H7 (cell line): ENCODE results near the gene RAVER1. TPM values are rescaled to one million over a fixed set of nuclear protein-coding genes. Genes with fewer than 3 reads are reported as not detected.

Source experiments
- DNase-seq: peaks from one replicate; pipeline ENCODE4 v3.0.0; 2012
- H3K27me3 ChIP-seq: 2 replicates; pipeline ENCODE4 v1.6.0; 2011; ENCODE audit warnings: mild to moderate bottlenecking, low read length; ENCODE audit not compliant: control insufficient read depth, insufficient read depth
- H3K36me3 ChIP-seq: replicated peaks from 2 replicates; pipeline ENCODE4 v1.5.1; 2011; ENCODE audit warnings: low read length; ENCODE audit not compliant: control insufficient read depth, insufficient read depth
- H3K4me3 ChIP-seq: 2 replicates; pipeline ENCODE4 v1.5.1; 2011; ENCODE audit warnings: low read depth, mild to moderate bottlenecking, control low read depth, low read length, moderate library complexity; ENCODE audit not compliant: insufficient read depth
- total RNA-seq: library from RNA; depleted of rRNA; stranded (reverse); fragments of >200 nt; shearing (Covaris generic); gene quantifications from 2 replicates; pipeline ENCODE4 v1.2.3, GENCODE V29; 2014

RAVER1 gene
- total RNA-seq, 1 experiment from 2014 or later, result 32.2 TPM

DNA sequence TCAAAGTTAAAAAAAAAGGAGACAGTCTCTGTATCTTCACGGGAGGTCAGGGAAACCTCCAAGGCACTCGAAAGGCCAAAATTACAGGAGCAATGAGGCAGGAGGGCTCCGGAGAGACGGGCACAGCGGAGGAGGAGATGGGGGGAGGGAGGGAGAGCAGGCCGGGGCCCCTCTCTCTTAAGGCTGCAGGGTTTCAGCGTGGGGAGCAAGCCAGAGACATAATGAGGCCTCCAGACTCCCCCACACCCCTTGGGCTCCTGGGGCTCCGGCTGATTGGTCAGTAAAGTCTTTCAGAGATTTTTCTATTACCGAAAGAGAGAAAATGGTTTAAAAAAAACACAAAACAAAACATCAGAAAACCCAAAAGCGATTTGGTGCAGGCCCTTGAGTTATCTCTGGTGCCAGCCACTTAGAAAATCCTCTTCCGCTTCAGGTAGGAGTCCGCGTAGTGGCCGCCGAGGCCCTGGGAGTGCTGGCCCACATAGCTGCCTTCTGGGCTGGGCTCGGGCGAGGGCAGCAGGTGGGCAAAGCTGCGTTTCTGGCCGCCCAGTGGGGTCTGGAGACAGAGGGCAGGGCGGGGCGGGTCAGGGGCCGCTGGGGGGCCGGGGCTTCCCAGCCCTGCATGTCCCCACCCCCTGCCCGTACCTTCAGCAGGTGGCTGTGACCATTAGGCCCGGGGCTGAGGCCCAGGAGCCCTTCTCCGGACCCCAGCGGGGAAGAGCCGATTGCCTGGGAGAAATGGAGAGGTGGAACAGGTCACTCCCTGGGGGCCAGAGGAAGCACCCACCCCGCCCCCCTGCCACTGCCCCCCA is 16.1 kb downstream of the RAVER1 start:
- peak; percentile 60 for DNase-seq
- Histone ChIP-seq H3K4me3 (no peak overlapping the region), H3K36me3 (peaks cover 19% of the 10 kb centered on the region), H3K27me3 (no peaks in the 10 kb centered on the region)

DNA sequence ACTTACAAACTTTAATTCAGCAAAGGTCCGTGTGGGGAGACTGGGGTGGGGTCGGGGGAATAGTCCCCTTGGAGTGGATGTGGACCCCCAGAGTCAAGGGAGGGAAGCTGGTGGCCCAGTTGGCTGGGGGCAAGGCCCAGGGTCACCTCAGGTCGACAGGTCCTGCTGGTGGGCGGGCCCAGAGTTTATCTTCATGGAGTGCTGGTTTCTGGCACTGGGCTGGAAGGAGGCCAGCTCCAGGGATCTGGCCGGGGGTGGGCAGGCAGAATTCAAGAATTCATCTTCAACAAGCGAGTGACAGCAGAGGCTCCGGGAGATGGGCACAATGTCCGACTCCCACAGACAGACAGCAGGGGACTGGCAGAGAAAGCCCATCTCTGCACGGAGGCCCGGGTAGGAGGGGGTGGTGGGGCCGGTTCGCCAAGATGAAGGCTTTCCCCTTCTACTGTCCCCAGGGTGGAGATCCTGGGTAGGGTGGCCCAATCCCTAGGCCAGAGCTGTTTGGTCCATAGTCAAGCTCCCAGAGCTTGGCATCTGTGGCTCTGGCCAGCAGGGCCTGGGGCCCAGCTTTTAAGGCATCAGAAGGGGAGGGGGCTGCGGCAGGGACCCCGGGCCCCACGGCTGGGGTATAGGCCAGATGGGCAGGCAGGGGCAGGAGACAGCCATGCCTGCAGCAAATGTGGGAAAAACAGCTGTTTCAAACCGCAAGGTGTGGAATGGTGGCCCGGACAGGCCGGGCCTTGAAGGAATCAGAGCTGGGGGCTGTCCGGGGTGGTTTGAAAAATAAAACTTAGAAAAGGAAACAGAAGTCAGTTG is 16.9 kb downstream of the RAVER1 start:
- DNase-seq, result peak; percentile 72
- Histone ChIP-seq H3K27me3 (no peaks in the 10 kb centered on the region), H3K36me3 (peaks cover 14% of the 10 kb centered on the region), H3K4me3 (no peak overlapping the region)

- Histone ChIP-seq H3K36me3 (peaks cover 14% of the 10 kb centered on the region), H3K27me3 (no peaks in the 10 kb centered on the region), H3K4me3 (peak within 1 kb of the TSS; percentile 89)
- DNase-seq, result peak; percentile 97
Observed at GRCh38 chr19:10315335-10316214, 17.8 kb downstream of the RAVER1 start, which contains the start of gene FDX2. Gene FDX2 (minus strand): TSS chr19:10316015. CDS start chr19:10315996, 19 bp downstream.

DNA sequence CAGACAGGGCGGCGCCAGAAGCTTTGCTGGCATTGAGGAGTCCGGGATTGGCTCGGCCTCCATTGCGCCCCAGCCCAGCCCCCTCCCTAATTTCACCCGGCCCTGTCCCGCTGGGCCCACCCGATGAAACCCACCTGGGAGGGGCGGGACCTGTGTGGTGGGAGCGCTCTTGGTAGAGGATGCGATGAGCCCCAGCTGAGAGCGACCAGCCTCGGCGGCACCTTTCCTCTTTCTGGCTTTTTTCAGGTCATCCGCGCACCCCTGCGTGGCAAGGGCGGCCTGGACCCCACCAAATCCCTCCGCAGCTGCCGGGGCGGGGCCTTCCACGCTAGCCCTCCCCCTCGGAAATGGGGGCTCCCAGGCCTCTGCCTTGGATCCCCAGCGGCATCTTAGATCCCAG is 23.9 kb downstream of the RAVER1 start, which contains the start of gene ZGLP1:
TSS of gene ZGLP1 (minus strand) at position 393 of the 400 bp plus-strand sequence.
- Histone ChIP-seq H3K27me3 (no peaks in the 10 kb centered on the region), H3K36me3 (no peaks in the 10 kb centered on the region; the same call in 1 of the 2 replicates), H3K4me3 (no peak within 1 kb of the TSS)
- DNase-seq, result peak; percentile 47

DNA sequence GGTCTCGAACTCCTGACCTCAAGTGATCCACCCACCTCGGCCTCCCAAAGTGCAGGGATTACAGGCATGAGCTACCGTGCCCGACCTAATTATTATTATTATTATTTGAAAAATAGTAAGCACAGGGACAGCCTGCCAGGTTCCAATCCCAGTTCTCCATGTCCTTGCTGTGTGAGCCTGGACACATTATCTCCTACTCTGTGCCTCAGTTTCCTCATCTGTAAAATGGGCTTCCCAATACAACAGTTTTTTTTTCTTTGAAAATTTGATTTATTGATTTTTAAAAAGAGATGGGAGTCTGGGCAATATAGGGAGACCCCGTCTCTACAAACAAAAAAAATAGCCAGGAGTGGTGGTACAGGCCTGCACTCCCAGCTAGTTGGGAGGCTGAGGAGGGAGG is 27.0 kb downstream of the RAVER1 start:
- no peak for DNase-seq
- Histone ChIP-seq H3K4me3 (no peak overlapping the region), H3K27me3 (no peaks in the 10 kb centered on the region), H3K36me3 (no peaks in the 10 kb centered on the region; the same call in 1 of the 2 replicates)

GRCh38 chr19:10305139-10305806 is 28.1 kb downstream of the RAVER1 start:
- no peaks in the 10 kb centered on the region for H3K36me3 ChIP-seq
- no peak for DNase-seq
- no peaks in the 10 kb centered on the region for H3K27me3 ChIP-seq
- no peak overlapping the region for H3K4me3 ChIP-seq

GRCh38 chr19:10299545-10300458 is 33.5 kb downstream of the RAVER1 start:
- H3K27me3 ChIP-seq, result peaks cover 25% of the 10 kb centered on the region
- no peaks in the 10 kb centered on the region for H3K36me3 ChIP-seq
- peak; percentile 23 for DNase-seq
- H3K4me3 ChIP-seq, result no peak overlapping the region

DNA sequence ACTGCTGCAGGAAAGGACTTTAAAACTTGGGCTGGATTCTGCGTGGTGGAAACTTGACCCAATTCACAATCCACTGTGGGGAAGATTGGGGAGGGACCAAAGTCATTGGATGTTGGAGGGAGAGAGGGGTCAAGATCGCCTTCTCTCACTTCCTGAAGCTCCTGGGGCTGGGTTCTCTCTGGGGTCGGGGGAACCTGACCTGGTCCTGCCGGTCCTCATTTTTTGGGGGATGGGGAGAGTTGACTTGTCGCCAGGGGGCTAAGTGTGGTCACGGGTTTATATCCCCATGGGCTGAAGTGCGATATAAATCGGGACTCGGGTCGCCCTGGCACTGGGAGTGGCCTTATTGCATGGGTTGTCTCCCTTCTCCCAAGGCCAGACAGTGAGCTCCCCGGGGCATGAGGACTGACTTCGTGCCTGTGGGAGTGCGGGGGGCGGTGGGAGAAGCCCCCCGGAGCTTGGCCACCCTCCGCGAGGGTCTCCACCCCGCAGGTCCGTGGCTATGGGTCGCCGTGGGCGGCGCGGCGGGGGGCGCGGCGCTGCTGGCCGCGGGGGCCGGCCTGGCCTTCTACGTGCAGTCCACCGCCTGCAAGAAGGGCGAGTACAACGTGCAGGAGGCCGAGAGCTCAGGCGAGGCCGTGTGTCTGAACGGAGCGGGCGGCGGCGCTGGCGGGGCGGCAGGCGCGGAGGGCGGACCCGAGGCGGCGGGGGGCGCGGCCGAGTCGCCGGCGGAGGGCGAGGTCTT is 37.3 kb downstream of the RAVER1 start:
- DNase-seq, result peak; percentile 93
- H3K36me3 ChIP-seq, result no peaks in the 10 kb centered on the region
- peak overlapping the region; percentile 40 for H3K4me3 ChIP-seq
- H3K27me3 ChIP-seq, result peaks cover 62% of the 10 kb centered on the region

DNA sequence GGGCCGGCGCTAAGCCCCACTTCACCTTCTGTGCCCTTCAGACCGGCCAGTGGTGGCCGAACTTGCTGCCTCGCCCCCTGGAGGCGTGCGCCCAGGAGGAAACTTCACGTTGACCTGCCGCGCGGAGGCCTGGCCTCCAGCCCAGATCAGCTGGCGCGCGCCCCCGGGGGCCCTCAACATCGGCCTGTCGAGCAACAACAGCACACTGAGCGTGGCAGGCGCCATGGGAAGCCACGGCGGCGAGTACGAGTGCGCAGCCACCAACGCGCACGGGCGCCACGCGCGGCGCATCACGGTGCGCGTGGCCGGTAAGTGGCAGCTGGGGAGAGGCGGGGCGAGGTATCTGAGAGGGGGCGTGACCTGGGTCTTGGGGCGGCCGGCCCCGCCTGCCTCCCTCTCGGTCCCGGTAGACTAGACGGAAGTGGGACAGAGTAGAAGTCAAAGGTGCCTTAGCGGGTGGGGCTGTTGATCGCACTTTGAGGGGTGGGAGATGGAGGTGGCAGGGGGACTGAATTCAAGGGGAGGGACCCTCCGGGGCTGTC is 38.0 kb downstream of the RAVER1 start:
- Histone ChIP-seq H3K4me3 (peak overlapping the region; percentile 40; the same call in 1 of the 2 replicates), H3K36me3 (no peaks in the 10 kb centered on the region), H3K27me3 (peaks cover 68% of the 10 kb centered on the region)
- peak; percentile 90 for DNase-seq

- Histone ChIP-seq H3K27me3 (peaks cover 77% of the 10 kb centered on the region), H3K36me3 (no peaks in the 10 kb centered on the region), H3K4me3 (no peak overlapping the region)
- peak; percentile 89 for DNase-seq
Observed at GRCh38 chr19:10294368-10294697, 39.0 kb downstream of the RAVER1 start.

GRCh38 chr19:10293637-10294367 is 39.5 kb downstream of the RAVER1 start:
- peak; percentile 65 for DNase-seq
- no peaks in the 10 kb centered on the region for H3K36me3 ChIP-seq
- peaks cover 83% of the 10 kb centered on the region for H3K27me3 ChIP-seq
- no peak overlapping the region for H3K4me3 ChIP-seq
